Measurements from ENCODE around the gene TCF7L1.

TCF7L1 gene

DNA sequence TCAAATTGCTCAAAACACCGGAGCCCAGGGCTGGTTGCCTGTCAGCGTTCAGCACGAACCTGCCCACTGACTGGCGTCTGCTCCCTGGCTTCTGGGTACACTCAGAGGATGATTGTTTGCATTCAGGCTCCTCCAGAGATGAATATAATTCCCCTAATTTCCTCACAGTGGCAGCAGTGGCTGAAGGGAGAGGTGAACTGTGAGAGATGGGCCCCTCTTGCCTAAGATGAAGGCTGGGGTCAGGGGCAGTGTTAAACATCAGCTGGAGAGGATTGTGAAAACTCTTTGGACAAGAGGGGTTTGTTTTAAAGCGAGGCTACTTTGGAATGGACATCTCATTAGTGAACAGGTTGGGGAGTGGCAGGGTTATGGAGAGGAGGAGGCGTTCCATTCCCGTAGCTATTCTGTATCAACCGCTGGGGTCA, 31.0 kb downstream of the TCF7L1 start:
- no peak for DNase-seq (ENCODE audit: low read depth)

GRCh38 chr2:85165088-85165690, 32.0 kb downstream of the TCF7L1 start:
- DNase-seq (ENCODE audit: low read depth), result no peak

DNA sequence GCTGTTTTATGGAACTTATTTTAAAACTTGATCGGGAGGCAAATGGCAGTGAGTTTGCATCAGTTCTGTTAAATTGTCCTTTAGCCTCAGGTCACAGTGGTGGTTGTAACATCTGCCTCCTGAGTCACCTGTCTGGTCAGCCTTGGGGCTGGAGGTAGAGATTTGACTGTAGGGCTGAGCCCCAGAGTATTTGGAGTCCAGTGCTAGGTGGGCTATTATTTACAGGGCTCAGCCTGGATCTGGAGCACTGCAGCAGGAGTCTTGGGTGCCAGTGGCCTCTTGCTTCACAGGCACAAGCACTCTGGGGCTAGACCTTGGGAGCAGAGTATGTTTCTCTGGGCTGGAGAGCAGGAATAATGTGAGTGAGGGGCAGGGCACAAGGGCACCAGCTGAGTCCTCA, 32.8 kb downstream of the TCF7L1 start:
- DNase-seq (ENCODE audit: low read depth), result no peak

GRCh38 chr2:85167479-85167878, 34.3 kb downstream of the TCF7L1 start:
- DNase-seq (ENCODE audit: low read depth), result no peak

DNA sequence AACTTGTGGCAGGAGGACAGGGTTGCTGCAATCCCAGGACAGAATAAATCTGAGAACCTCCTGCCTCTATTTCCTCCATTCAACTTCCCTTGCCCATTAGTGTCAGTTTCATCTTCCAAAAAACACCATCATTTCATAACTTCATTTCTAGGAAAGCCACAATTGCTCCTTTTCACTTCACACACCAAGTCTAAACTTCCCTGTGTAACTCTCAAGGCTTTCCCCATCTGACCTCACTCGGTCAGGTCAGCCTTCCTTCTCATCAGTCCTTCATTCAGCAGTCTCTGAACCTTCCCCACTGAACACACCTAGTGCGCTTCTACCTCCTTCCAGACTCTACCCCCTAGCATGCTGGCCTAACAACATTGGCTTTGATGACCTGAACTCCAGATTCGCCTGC, 35.8 kb downstream of the TCF7L1 start:
- DNase-seq (ENCODE audit: low read depth), result no peak

- no peak for DNase-seq (ENCODE audit: low read depth)
Observed at GRCh38 chr2:85169581-85169980, 36.4 kb downstream of the TCF7L1 start.

DNA sequence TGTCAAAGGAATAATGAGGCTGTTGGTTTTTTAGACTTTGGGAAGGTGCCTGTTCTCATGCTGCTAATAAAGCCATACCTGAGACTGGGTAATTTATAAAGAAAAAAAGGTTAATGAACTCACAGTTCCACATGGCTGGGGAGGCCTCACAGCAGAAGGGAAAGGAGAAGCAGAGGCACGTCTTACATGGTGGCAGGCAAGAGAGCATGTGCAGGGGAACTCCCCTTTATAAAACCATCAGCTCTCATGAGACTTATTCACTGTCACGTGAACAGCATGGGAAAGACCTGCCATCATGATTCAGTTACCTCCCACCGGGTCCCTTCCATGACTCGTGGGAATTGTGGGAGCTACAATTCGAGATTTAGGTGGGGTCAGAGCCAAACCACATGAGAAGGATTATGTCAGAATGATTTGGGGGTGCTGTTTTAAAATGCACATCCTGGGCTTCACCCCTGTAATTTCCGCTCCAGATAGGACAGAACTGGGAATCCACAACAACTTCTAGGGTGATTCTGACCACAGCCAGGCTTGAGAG, 37.8 kb downstream of the TCF7L1 start:
- DNase-seq (ENCODE audit: low read depth), result no peak

GRCh38 chr2:85171916-85172315, 38.7 kb downstream of the TCF7L1 start:
- DNase-seq (ENCODE audit: low read depth), result no peak

- DNase-seq (ENCODE audit: low read depth), result no peak
Observed at GRCh38 chr2:85173909-85174308, 40.7 kb downstream of the TCF7L1 start.

GRCh38 chr2:85174943-85175342, 41.8 kb downstream of the TCF7L1 start:
- no peak for DNase-seq (ENCODE audit: low read depth)

DNA sequence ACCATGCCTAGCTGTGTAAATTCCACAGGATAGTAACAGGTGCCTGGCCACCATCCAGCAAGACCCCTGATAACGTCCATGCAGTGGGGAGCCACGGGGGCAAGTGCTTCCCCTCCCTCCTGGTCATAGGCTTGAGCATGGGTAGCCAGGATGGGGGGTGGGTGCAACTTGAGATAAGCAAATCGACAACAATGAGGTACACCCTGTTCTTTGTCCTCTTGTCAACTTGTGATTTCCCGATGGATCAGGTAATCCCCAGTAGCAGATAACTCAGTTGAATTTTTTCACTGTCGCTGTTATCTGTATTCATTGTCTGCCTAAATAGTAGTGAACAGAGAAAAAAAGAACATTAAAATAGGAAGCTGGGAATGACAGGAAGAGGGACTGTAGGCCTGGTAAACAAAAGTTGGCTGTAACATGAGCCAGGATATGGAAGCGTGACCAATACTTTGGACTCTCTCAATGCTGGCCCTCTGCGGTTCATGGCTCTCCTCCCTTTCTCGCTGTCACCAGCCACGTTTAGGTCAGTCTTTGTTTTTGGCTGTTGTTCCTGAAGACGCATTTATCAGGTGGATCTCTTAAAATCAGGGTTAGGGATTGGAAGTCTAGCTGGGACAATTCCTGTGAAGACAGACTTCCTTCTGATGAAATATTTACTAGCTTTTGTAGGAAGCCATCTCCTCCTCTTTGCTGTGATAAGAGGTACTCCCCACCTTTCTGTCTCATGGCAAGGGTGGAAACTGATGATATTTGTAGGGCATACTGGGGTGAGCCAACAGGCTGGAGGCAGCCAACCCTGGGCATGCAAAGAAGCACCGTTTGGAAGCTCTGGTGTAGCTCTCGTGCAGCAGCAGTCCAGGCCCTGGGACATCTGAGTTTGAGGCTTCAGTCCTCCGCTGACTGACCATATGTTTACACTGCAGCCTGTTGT, 42.4 kb downstream of the TCF7L1 start:
- no peak for DNase-seq (ENCODE audit: low read depth)

GRCh38 chr2:85177031-85177824, 44.0 kb downstream of the TCF7L1 start:
- DNase-seq (ENCODE audit: low read depth), result no peak

DNA sequence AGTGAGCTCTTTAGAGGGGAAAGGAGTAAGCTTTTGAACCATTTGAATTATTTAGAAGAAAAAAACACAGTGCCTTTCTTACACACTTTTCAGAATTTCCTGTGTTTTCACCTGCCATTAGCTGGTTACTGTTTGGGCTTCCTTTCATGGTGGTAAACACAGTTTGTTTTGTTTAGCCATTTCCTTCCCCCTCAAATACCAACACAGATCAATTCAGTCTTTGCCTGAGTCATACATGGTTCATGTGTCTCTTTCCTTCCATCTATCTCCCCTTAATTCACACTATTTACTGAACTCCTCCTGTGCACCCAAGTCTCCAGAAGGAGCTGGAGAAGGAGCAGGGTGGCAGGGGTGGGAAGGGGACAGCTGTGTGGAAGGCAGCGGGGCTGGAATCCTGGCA, 45.0 kb downstream of the TCF7L1 start:
- no peak for DNase-seq (ENCODE audit: low read depth)

DNA sequence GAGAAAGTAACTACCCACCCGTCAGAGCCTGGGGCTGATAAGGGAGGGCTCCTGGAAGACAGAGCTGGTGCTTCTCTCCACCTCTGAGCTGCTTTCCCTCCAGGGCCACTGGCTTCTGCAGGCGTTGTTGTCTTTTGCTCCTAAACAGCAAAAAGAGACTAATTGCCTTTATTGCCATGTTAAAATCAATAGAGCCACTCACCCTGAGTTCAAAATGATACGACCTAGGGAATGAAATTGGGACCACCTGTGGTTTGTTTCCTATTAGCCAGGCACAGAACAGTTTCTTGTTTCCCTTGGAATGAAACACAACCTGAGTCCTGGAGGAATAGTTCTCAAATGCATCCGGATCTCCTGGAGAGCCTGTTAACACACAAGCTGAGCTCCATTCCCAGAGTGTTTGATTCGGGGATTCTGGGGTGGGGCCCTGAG, 45.8 kb downstream of the TCF7L1 start:
- DNase-seq (ENCODE audit: low read depth), result no peak

DNA sequence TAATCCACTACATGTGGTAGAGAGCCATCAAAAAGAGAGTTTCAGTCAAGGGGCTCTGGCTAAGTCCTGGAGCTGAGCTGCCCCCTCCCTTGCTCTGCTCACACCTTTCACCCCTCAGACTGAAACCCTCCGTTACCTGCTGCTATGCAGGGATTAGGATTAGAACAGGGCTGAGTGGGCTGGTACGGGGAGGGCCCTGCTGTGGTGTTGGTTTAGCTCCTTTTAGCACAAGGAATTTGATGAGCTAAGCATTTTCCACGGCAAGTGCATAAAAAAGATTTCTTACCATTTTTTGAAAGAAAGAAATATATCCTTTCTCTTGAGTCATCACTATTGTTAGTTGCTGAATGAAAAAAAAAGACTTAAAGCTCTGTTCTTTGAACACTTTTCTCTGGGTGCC, 46.3 kb downstream of the TCF7L1 start:
- no peak for DNase-seq (ENCODE audit: low read depth)

GRCh38 chr2:85180322-85181133, 47.3 kb downstream of the TCF7L1 start:
- no peak for DNase-seq (ENCODE audit: low read depth)

DNA sequence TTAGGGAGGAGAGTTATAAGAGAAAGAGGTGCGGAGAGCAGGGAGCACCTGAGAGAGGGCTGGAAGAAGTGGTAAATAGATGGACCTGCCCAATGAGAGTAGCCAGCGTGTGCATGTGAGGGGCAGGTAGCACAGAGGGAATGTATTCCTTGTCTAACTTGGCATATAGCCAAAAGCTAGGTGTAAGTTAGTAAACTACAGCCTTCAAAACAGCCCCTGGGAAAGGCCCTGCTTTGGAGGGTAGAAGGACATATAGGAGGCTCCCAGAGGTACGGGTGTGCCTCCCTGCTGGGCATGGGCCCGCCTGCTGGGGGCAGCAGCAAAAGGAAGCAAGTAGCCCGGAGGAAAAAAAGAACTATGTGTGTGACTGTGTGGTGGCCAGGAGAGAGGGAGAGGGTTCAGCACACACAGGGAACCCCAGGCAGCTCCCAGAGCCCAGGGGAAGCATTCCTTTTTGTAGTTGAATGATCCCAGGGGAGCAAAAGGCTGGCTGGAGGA, 48.0 kb downstream of the TCF7L1 start:
- DNase-seq (ENCODE audit: low read depth), result no peak

DNA sequence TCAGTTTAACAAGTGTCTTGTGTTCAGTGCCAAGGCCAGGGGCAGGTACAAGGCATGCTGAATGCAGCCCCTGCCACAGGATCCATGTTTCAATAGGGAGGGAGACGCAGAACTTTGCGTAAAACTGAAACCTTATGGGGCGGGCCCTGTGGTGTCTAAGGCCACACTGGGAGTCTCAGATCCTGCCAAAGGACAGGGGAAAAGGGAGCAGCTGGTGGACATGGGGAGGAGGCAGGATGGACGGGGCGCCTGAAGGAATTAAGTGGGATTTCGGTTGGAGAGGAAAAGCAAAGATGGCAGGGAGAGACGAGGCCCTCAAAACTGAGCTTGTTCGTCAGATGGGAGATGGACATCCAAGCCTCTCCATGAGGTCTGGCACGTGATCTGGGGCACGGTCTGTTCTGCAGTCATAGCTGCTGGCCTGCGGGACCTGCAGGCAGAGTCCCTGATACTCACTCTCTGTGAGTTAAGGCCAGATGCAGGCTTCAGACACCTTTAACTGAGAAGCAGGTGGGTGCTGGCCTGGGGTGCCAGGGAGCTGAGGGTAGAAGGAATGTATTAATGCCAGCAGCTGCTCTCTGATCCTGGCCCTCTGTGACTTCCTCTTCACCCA, 48.8 kb downstream of the TCF7L1 start:
- no peak for DNase-seq (ENCODE audit: low read depth)

DNA sequence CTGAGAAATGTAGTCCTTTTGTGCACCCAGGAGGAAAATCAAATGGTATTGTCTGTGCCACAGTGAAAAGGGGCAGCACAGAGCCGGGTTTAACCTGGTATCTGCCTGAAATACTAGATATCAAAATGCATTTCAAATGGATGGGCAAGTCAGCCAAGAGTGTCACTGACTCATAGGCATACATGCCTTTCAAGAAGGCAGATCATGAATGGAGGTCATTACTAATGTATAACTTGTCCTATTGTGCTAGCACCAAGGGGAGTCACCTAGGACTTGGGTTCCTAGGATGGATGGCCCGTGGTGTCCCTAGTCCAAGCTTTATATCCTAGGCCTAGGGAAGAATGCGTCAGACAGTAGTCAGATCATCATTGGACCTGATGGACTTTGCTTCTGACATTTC, 49.9 kb downstream of the TCF7L1 start:
- no peak for DNase-seq (ENCODE audit: low read depth)

GRCh38 chr2:85183479-85183878, 50.3 kb downstream of the TCF7L1 start:
- no peak for DNase-seq (ENCODE audit: low read depth)

DNA sequence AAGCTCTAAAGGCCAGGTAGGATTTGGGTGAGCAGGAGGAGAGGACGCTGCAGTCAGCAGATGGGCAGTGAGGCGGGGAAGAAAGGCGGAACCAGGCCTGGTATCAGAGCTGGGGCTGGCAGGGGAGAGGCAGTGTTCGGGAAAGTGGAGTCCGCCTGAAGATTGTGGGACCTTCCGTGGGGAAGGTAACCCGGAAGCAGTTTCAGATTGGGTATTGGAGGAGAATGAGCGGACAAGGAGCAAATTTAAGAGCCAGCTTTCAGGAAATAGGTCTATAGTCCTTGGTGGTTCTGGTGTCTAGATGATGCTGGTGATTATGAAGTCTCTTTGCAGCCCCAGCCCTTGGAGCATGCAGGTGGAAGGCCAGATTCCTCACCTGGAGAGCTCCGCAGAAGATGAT, 51.0 kb downstream of the TCF7L1 start:
- DNase-seq (ENCODE audit: low read depth), result no peak
